ENCODE results near the gene NTRK1. TPM values are rescaled to one million over a fixed set of nuclear protein-coding genes. Genes with fewer than 3 reads are reported as not detected.

The NTRK1 gene
- polyA plus RNA-seq, 1 of the 3 experiments (the other 2 are of a cell fraction), result 0.97 TPM

DNA sequence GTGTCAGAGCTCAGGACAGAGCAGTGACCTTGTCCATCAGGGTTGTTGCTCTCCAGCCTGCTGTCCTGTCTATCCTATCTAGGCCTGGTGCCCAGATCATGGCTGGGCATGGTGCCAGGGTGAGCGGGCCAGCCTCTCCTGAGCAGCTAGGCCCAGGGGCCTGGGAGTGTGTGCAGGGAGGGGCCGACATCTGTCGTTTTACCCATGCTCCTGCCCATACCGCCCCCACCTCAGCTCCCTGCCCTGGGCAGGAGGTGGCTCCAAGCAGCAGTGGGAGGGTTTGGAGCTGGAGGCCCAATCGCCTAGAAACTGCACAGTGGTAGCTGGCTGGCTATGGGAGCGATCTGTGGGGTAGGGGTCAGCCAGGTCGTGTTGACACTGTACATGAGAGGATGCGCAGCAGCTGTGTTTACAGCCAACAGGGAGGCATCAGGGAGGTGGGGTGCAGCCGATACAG is 8.2 kb upstream of the NTRK1 start (continued):
- TF ChIP-seq, protein P1, sequence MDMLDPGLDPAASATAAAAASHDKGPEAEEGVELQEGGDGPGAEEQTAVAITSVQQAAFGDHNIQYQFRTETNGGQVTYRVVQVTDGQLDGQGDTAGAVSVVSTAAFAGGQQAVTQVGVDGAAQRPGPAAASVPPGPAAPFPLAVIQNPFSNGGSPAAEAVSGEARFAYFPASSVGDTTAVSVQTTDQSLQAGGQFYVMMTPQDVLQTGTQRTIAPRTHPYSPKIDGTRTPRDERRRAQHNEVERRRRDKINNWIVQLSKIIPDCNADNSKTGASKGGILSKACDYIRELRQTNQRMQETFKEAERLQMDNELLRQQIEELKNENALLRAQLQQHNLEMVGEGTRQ (IDR thresholded peaks at IDR 0.05; ENCODE audit: borderline replicate concordance, low read depth, low read length), result no peak
- TF ChIP-seq GATA2 (CRISPR knock-in tag; IDR thresholded peaks at IDR 0.05), result peak; percentile 84
- TF ChIP-seq SIN3A (IDR thresholded peaks at IDR 0.05; ENCODE audit: borderline replicate concordance, low read depth, low read length), result no peak
- TF ChIP-seq RAD21 (IDR thresholded peaks at IDR 0.05; ENCODE audit: low read length), result peak; percentile 0; the same call in 1 of the 2 replicates
- no peak for TF ChIP-seq YY1 (IDR thresholded peaks at IDR 0.05; ENCODE audit: low read depth)
- TF ChIP-seq FOXJ3 (CRISPR knock-in tag; IDR thresholded peaks at IDR 0.05), result peak; percentile 86
- TF ChIP-seq CTCF (IDR thresholded peaks at IDR 0.05), result no peak

DNA sequence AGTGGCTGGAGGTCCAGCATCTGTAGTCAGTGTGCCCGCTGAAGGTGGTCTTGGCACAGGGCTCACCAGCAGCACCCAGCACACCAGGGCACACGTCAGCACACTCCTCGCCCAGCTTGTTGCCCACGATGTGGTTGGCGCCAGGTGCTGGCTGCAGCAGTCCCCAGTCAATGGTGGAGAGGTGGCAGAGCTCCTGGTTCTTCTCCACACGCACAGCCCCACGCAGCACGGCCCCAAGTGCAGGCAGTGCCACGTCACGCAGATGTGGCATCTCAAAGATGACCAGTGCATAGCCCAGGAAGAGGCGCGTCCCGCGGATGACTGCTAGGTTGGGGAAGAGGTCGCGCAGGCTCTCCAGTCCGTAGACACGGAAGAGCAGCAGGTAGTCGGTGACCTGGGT is 6.9 kb upstream of the NTRK1 start:
- peaks cover 11% of the 10 kb centered on the region; the same call in 1 of the 2 replicates for H3K27me3 ChIP-seq (ENCODE audit: insufficient read depth)
- POLR2A ChIA-PET, result no interaction called here

More for the DNA sequence above, 6.9 kb upstream of the NTRK1 start:
- no peaks in the 10 kb centered on the region for H3K79me2 ChIP-seq (ENCODE audit: insufficient read depth)
- no peak overlapping the region for H3K4me3 ChIP-seq (ENCODE audit: low read depth in 2 of 2, low read length in 1 of 2)
- H3F3A ChIP-seq (replicated peaks; ENCODE audit: insufficient read depth), result no peaks in the 10 kb centered on the region
- DNase-seq, result no peak
- CTCF ChIA-PET, result interaction anchor here (1.2 to 18.0 kb wide), 5 partner anchors 18 to 147 kb away, joined by 4 to 566 read pairs (median 10); no protein-coding TSS in a partner anchor
- H3K9me3 ChIP-seq, result no peaks in the 10 kb centered on the region
- no peaks in the 10 kb centered on the region for H3K9me2 ChIP-seq
- peak overlapping the region in 1 of 2 experiments; percentile 94; a peak in 1 of 4 replicates for H3K27ac ChIP-seq (ENCODE audit: low read depth in 2 of 2, low read length in 1 of 2)
- H4K20me1 ChIP-seq (ENCODE audit: insufficient read depth), result no peaks in the 10 kb centered on the region
- no peak overlapping the region for H3K4me2 ChIP-seq
- H3K9ac ChIP-seq, result no peak overlapping the region
- no peak for TF ChIP-seq FOXJ3 (CRISPR knock-in tag; IDR thresholded peaks at IDR 0.05)
- TF ChIP-seq FOXM1 (IDR thresholded peaks at IDR 0.05; ENCODE audit: low read depth), result no peak
- no peak for TF ChIP-seq MAX (IDR thresholded peaks at IDR 0.05; ENCODE audit: low read depth)
- no peak for TF ChIP-seq NFIC (IDR thresholded peaks at IDR 0.05; ENCODE audit: borderline replicate concordance)
- TF ChIP-seq FOSL2 (IDR thresholded peaks at IDR 0.05; ENCODE audit: borderline replicate concordance, low read depth), result no peak
- no peak for TF ChIP-seq CTCF (IDR thresholded peaks at IDR 0.05)
- TF ChIP-seq REST (IDR thresholded peaks at IDR 0.05; ENCODE audit: low read depth, low read length), result no peak
- no peak for TF ChIP-seq ELF1 (IDR thresholded peaks at IDR 0.05)
- no peak for TF ChIP-seq TCF12 (IDR thresholded peaks at IDR 0.05)
- no peak for TF ChIP-seq SIN3A (IDR thresholded peaks at IDR 0.05; ENCODE audit: borderline replicate concordance, low read depth, low read length)
- TF ChIP-seq, protein P2, sequence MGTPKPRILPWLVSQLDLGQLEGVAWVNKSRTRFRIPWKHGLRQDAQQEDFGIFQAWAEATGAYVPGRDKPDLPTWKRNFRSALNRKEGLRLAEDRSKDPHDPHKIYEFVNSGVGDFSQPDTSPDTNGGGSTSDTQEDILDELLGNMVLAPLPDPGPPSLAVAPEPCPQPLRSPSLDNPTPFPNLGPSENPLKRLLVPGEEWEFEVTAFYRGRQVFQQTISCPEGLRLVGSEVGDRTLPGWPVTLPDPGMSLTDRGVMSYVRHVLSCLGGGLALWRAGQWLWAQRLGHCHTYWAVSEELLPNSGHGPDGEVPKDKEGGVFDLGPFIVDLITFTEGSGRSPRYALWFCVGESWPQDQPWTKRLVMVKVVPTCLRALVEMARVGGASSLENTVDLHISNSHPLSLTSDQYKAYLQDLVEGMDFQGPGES (IDR thresholded peaks at IDR 0.05; ENCODE audit: low read depth, low read length), result no peak
- TF ChIP-seq RXRA (IDR thresholded peaks at IDR 0.05; ENCODE audit: borderline replicate concordance, low read depth), result no peak
- no peak for TF ChIP-seq POLR2AphosphoS5 (IDR thresholded peaks at IDR 0.05; ENCODE audit: low read depth, low read length)
- TF ChIP-seq GATA2 (CRISPR knock-in tag; IDR thresholded peaks at IDR 0.05), result no peak
- no peak for TF ChIP-seq MXI1 (IDR thresholded peaks at IDR 0.05; ENCODE audit: low read depth, low read length)
- no peak for TF ChIP-seq JUND (IDR thresholded peaks at IDR 0.05)
- no peaks in the 10 kb centered on the region for H3K36me3 ChIP-seq (replicated peaks in 1 of 2; ENCODE audit: control insufficient read depth in 1 of 2, insufficient read depth in 2 of 2, low read length in 1 of 2)
- H3K4me1 ChIP-seq (ENCODE audit: control insufficient read depth in 1 of 2, insufficient read depth in 2 of 2, low read depth in 1 of 2, low read length in 1 of 2), result peaks cover 0 to 58% of the 10 kb centered on the region in 2 experiments; a peak in 3 of 4 replicates
- 98% methylated on average over 7 of the region's 19 CpGs for WGBS (ENCODE audit: low lambda C conversion rate)
- no peak overlapping the region for H2AFZ ChIP-seq (ENCODE audit: low read depth)
